GM19397 (cell line): ENCODE data around the gene LRRK1.

Experiments
- ATAC-seq: cut with Tn5 transposase; IDR thresholded peaks from one replicate; pipeline ENCODE4 v1.9.1; 2021; ENCODE audit warnings: mild to moderate bottlenecking, moderate library complexity; ENCODE audit not compliant: unreplicated experiment

Gene LRRK1

DNA sequence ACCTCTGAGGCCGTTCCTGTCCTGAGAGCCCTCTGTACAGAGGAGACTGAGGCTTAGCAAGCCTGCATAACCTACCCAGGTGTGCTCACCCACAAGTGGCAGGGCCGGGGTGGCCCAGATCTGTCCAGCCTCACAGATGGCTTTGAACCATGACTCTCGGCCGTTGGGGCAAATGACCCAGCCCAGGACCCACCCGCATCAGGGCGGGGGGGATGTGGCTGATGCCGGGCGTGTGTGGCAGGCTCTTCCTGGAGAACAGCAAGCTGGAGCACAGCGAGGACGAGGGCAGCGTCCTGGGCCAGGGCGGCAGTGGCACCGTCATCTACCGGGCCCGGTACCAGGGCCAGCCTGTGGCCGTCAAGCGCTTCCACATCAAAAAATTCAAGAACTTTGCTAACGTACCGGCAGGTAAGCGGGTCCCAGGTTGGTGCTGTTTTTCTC lies 133.5 kb downstream of the LRRK1 start:
- no peak for ATAC-seq

DNA sequence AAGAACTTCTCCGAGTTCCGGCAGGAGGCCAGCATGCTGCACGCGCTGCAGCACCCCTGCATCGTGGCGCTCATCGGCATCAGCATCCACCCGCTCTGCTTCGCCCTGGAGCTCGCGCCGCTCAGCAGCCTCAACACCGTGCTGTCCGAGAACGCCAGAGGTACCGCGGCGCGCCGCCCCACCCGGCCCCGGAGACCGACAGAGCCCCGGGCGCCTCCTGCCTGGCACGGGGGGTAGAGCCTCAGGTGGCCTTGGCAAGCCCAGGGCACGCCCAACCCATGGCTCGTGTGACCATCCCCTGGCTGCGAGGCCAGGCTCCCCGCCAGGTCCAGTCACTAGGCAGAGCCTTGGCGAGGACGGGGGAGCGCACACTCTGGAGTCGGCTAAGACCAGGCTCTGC lies 134.1 kb downstream of the LRRK1 start:
- ATAC-seq, result no peak

DNA sequence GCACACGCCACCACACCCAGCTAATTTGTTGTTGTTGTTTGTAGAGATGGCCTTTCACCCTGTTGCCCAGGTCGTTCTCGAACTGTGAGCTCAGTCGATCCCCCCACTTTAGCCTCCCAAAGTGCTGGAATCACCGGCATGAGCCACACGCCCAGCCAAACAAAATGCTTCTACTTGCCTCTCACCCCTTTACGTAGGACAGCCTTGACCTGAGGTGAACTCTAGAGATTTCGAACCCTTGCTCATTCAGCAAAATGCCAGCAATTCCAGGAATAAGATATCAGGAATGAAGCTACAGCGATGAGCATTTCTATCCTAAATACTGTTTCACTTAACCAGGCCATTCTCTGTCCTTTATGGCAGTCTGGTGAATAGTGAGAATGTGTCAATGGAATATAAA lies 135.0 kb downstream of the LRRK1 start:
- no peak for ATAC-seq

DNA sequence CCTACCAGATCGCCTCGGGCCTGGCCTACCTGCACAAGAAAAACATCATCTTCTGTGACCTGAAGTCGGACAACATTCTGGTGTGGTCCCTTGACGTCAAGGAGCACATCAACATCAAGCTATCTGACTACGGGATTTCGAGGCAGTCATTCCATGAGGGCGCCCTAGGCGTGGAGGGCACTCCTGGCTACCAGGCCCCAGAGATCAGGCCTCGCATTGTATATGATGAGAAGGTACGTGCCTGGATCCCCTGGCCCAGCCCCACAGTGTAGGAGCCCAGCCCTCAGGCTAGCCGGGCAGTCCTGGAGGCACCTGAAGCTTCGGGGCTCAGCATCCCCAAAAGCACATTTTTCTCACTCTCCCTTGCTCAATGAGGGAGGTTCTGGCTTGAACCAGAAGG lies 135.8 kb downstream of the LRRK1 start:
- ATAC-seq, result no peak

DNA sequence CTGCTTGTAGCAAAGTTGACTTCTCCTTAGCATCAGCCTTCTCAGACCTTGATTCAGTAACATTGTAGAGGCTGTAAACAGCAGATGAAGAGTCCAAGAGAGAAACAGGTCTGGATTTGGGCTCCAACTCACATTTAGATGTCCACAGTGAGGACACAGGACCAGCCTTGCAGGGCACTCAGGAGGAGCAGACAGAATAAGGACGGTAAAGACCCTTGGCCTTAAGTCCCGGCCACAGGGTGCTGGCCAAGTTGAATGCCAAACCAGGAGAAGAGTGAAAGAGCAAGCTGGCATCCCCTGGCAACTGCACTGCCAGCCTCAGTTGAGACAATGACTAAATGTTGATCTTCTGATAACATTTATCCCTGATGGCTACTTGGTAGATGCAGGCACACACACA lies 136.3 kb downstream of the LRRK1 start:
- no peak for ATAC-seq

DNA sequence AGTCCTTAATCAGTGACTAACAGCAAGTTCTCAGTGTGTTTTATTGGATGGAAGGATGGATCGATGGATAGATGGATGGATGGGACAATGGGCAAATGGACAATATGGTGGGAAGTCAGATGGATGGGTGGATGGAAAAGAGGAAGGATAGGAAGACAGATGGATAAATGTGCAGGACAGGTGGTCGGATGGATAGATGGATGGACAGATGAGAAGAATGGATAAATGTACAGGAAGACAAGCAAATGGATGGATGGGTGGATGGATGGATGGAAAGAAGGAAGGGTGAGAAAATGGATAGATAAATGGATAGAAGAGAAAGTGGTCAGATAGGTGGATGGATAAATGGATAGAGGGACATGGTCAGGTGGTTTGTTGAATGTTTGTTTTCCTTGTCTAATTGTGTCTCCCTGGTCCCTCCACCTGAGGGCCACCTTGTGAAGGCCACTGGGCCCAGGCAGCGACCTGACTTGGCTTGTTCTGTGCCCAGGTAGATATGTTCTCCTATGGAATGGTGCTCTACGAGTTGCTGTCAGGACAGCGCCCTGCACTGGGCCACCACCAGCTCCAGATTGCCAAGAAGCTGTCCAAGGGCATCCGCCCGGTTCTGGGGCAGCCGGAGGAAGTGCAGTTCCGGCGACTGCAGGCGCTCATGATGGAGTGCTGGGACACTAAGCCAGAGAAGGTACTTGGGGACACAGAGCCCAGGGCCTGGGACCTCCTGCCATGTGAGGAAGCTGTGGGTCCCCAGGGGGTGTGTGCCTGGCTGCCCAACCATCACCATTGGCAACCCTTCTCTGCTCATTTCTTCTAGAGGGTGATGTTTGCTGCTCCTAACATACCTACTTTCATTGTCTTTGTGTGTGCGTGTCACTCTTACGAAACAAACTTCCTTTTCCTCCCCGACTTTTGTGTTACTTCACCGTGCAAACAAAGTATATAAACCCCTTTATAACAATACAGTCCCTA lies 137.5 kb downstream of the LRRK1 start:
- no peak for ATAC-seq

DNA sequence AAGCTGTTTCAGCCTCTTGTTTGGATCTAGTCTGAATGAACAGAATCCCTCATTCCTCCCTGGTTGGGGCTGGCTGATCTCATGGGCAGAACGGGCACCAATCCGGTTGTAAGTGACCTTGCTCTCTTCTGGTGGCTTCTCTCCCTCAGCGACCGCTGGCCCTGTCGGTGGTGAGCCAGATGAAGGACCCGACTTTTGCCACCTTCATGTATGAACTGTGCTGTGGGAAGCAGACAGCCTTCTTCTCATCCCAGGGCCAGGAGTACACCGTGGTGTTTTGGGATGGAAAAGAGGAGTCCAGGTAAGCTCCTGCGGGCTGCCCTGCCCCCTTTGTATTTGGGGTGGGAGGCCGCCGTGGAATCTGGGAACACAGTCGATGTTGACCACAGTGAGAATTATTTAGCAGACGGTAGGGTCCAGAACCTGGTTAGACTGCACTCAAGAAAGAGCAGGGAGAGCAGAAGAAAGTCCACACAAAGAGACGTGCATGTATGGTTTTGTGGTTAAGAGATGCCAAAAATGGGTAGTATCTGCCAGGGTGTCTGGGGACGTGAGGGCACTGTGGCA lies 138.8 kb downstream of the LRRK1 start:
- ATAC-seq, result no peak

DNA sequence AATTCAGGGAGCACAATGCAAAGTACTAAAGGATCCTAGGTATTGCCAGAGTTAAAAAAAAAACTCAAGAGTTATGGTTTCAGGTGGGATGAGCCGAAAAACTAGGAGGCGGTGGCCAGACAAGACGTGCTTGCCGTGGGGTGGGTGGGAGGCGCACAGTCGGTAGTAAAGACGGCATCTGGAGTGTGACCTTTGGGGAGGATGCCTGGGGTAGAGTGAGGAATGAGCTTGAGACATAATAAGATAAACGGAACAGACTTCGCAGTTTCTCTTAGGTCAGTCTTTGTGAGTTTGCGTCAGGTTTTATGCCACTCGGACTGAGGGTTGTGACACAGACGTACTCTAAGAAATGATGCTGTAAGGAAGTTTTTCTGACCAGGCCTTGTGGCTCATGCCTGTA lies 139.6 kb downstream of the LRRK1 start:
- ATAC-seq, result no peak

DNA sequence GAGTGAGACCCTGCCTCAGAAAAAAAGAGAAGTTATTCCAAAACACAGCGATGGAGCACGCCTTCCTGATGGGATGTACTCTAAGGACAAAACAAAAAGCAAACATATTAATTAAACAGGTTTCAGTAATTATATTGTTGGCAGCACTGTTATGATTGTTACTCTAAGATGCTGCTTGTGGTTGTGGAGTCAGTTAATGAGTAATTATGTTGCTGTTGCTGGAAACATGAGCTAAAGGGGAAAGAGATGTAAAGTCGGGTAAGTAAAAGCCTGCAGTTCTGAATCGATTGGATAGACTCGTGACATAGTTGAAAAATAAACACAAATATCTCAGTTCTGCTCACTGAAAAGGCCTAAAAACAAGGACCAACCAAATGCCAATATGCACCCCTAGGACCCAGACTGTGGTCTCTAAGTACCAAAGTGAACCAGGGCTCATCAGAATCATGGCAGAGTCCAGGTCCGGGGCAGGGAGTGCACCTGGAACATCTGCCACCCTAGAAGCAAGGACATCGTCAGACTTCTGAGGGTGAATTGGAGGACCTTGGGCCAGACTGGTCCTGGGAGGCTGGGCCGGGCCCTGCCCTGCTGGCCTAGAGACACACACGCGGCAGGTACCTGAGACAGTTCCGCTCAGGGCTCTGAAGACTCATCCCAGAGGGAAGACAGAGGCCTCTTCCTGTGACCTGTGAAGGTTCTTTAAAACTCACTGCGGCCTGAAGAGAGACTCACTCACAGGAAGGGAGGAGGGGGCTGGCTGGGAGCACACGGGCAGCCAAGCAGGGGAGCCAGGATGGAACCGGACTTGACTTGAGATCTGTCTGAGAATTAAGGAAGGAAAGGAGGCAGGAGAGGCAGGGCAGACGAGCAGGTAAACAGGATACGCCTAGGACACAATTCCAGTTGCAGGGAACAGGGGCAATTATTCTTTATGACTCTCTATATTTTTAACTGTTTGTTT lies 140.5 kb downstream of the LRRK1 start:
- ATAC-seq, result no peak

DNA sequence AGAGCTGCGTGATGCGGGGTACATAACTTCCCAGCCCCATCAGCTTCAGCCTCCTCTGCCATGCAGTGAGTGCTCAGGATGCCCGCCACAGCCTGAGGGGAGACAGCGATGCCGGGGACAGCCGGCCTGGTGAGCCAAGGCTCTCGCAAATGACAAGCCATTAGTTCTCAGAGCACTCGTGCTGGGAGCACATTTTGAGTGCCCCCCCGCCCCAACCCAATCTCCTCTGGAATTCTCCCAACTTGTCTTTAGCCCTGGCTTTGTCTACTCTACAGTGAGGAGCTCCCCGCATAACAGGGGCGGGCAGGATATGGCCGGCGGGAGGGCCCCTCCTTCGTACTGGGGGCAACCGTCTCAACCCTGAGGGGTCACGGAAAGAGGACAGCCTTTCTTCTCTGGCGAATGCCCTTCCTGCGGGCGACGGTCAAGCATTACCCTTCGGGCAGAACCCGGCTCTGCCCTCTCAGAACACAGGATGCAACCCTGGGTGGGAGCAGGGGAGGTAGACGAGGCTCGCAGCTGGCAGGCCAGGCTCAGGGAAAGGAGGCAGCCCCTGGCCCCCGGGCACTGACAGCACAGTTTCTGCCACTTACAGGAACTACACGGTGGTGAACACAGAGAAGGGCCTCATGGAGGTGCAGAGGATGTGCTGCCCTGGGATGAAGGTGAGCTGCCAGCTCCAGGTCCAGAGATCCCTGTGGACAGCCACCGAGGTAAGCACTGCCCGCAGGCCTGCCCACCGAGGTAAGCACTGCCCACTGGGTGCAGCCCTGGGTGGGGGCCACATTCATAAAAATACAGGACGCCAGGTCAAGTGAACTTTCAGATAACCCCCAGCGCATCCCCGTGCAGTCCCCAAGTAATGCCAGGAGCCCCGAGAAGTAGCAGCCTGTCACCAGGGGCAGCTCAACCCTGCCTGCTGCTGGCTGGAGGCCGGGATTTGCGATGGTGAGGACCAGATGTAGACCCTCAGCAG lies 141.7 kb downstream of the LRRK1 start:
- no peak for ATAC-seq

DNA sequence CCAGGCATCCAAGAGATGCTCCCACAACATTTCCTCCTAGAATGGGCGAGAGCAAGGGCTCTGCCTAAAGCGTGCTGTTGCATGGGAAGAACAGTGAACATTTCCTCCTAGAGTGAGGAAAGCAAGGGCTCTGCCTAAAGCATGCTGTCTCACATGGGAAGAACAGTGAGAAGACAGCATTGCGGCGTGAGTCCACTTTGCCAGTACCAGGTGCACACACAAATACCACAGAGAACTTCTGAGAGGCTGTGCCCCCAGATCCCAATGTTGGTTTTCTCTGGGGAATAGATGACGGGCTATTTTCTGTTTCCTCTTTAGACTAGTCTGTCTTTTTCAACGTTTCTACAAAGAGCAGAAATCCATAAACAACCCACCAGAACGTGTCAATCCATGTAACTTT lies 142.9 kb downstream of the LRRK1 start:
- ATAC-seq, result no peak

DNA sequence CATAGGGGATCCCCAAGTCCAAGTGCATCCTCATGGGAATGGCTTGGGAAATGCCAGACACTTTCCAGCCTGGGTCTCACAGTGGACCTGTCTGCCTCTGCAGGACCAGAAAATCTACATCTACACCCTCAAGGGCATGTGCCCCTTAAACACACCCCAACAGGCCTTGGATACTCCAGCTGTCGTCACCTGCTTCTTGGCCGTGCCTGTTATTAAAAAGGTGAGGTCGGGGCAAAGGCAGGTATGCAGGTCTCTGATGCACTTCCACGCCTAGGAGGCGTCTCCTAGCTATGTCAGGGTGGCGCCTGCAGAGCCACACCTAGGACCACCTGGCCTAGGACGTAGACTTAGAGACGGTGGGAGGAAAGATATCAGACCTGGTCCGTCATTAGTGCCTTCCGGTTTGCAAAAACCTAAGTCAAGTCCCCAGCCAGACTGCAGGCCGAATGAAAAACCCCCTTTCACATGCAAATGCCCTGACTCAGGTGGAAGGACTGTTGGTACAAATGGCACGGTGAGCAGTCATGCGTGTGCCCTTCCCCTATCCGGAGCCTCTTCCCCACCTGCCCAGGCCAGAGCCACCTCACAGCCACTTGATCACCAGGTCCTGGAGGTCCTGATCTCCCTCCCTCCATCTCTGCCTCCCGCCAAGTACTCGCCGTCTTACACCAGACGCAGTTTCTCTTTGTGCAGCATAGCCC lies 143.5 kb downstream of the LRRK1 start:
- no peak for ATAC-seq

DNA sequence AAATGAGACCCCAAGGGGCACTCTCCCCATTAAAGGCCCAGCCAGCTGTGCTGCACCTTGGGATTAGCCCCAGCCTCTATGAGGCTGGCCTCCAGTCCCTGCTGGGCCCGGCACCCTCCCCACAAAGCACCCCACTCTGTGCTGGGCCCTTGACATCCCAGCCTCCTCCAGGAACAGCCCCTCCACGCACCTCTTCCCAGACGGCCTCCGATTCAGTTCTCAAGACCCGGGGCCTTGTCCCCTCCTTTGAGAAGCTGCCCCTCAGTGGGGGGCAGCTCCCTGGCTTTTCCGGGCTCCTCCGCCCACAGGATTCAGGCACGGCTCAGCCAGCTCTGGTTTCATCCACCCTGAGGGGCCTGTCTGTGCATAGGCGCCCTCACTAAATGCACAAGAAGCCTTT lies 144.1 kb downstream of the LRRK1 start:
- no peak for ATAC-seq

DNA sequence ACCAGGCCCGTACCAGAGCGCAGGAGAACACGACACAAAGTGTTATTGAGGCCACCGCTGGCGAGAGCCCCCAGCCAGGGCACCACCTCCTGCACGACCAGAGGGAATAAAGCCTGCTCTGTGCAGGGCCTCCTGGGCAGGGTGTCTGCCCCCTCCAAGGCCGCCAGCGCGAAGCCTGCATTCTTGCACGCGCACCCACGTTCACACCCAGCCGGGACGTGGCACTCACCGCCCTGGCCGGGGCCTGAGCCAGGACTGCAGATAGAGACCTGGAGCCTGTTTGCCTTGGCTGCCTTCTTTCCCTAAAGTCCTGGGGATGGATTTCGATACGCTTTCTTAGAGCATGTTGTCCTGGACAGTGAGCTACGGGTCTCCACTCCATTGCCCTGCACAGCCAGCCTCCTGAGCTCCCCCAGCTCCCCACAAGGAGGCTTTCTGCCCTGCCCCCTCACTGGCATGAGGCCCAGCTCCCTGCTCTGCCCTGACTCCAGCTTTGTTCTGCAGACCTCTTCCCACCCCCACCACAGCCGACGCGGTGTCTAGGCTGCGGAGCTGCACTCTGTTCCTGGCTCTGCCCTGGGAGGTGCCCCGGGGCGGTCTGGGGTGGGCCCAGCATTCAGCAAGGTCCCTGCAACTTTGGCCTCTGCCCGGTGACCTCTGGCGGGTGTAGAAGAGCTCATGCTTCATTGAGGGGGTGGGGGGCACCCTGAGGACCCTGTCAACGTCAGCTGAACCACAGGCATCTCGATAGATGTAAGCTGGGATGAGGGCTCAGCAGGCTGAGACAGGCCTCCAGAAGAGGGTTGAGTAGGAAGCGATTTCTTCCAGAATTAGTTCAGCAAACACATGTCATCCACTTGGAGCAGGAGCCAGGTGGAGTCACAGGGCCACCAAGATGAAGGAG lies 145.0 kb downstream of the LRRK1 start:
- ATAC-seq, result no peak

DNA sequence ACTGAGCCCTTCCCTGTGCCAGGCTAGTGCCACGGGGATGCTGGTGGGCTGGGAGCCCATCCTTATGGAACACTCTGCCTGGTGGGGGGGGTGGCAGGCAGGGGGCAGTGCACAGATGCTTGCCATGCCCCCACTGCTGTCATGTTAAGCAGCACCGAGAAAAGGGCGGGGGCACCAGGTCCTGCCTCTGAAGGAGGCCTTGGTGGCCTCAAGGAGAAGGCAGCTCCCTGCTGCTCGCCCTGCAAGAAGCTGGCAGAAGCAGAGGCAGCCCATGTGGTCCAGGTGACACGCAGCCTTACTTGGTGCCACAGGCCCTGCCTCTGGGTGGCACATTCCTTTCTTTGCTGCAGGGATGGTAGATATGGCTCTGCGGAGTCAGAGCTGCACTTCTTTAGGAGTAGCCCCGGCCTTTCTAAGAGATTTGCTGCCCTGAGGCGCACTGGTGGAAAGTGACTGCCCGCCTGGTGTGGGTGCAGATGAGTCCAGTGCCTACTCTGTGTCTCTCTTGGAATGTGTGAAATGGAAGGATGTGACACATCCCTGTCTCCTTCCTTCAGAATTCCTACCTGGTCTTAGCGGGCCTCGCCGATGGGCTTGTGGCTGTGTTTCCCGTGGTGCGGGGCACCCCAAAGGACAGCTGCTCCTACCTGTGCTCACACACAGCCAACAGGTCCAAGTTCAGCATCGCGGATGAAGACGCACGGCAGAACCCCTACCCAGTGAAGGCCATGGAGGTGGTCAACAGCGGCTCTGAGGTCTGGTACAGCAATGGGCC lies 145.8 kb downstream of the LRRK1 start:
- ATAC-seq, result no peak

DNA sequence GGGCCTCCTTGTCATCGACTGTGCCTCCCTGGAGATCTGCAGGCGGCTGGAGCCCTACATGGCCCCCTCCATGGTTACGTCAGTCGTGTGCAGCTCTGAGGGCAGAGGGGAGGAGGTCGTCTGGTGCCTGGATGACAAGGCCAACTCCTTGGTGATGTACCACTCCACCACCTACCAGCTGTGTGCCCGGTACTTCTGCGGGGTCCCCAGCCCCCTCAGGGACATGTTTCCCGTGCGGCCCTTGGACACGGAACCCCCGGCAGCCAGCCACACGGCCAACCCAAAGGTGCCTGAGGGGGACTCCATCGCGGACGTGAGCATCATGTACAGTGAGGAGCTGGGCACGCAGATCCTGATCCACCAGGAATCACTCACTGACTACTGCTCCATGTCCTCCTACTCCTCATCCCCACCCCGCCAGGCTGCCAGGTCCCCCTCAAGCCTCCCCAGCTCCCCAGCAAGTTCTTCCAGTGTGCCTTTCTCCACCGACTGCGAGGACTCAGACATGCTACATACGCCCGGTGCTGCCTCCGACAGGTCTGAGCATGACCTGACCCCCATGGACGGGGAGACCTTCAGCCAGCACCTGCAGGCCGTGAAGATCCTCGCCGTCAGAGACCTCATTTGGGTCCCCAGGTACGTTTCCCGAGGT lies 146.5 kb downstream of the LRRK1 start:
- ATAC-seq, result no peak
